IMR-90 (cell line): ENCODE data around the gene AMPD3. TPM values are rescaled to one million over a fixed set of nuclear protein-coding genes. Genes with fewer than 3 reads are reported as not detected.

Experiments used
- ATAC-seq: fragments of 200-7000 bp; cut with Tn5 transposase; 2 replicates; pipeline ENCODE4 v1.9.1; 2020; ENCODE audit warnings: low read depth, mild to moderate bottlenecking, moderate library complexity
- BruUV-seq: library from RNA; stranded (reverse); fragments of 400-500 nt; replicated peaks from 2 replicates; lab custom pipeline; 2021; lab: Mats Ljungman, UMichigan
- CTCF ChIA-PET: fragments of 300-600 bp; formaldehyde crosslinking; extraction: SDS; loops from one replicate; lab custom pipeline; 2021; ENCODE audit warnings: antibody characterized with exemption; lab: Yijun Ruan, JAX
- POLR2A ChIA-PET: fragments of 300-600 bp; sonication (Branson Sonifier 250); formaldehyde crosslinking; loops from one replicate; lab custom pipeline; 2022; ENCODE audit warnings: antibody characterized with exemption; ENCODE audit not compliant: unreplicated experiment; lab: Charles Lee
- DNase-seq: peaks from one replicate; pipeline ENCODE4 v3.0.0; 2013
- H2AFZ ChIP-seq: replicated peaks from 2 replicates; pipeline ENCODE3; 2013; ENCODE audit warnings: low read length, mild to moderate bottlenecking; ENCODE audit not compliant: poor library complexity
- H2AK5ac ChIP-seq: 2 replicates; pipeline ENCODE4 v1.6.1; 2013; ENCODE audit warnings: low read depth, low read length, inconsistent platforms
- H2AK9ac ChIP-seq: replicated peaks from 2 replicates; pipeline ENCODE3; 2013; ENCODE audit warnings: mild to moderate bottlenecking, low read depth, low read length, moderate library complexity; ENCODE audit not compliant: poor library complexity
- H2BK120ac ChIP-seq: 2 replicates; pipeline ENCODE4 v1.6.1; 2013; ENCODE audit warnings: low read depth, low read length, inconsistent platforms
- H2BK15ac ChIP-seq: 3 replicates; pipeline ENCODE4 v1.6.1; 2013; ENCODE audit warnings: low read depth, low read length, inconsistent platforms
- H2BK20ac ChIP-seq: 2 replicates; pipeline ENCODE4 v1.6.1; 2013; ENCODE audit warnings: low read depth, mild to moderate bottlenecking, inconsistent platforms, low read length, moderate library complexity
- H2BK5ac ChIP-seq: 2 replicates; pipeline ENCODE4 v1.6.1; 2013; ENCODE audit warnings: mild to moderate bottlenecking, low read depth, low read length, inconsistent platforms; ENCODE audit not compliant: poor library complexity, severe bottlenecking
- H3K14ac ChIP-seq: replicated peaks from 2 replicates; pipeline ENCODE4 v1.6.1; 2013; ENCODE audit warnings: low read depth, low read length, inconsistent platforms
- H3K18ac ChIP-seq: 2 replicates; pipeline ENCODE4 v1.6.1; 2013; ENCODE audit warnings: low read depth, low read length, control low read depth
- H3K23ac ChIP-seq: 2 replicates; pipeline ENCODE4 v1.6.1; 2013; ENCODE audit warnings: low read depth, low read length, inconsistent platforms
- H3K27ac ChIP-seq: 2 replicates; pipeline ENCODE4 v1.5.1; 2013; ENCODE audit warnings: mild to moderate bottlenecking, control low read depth, low read length; ENCODE audit not compliant: insufficient read depth
- H3K27me3 ChIP-seq: 2 replicates; pipeline ENCODE4 v1.6.1; 2013; ENCODE audit warnings: low read length; ENCODE audit not compliant: control insufficient read depth, insufficient read depth
- H3K36me3 ChIP-seq: 2 replicates; pipeline ENCODE4 v1.6.1; 2013; ENCODE audit warnings: low read length, mixed read lengths; ENCODE audit not compliant: control insufficient read depth, insufficient read depth
- H3K4ac ChIP-seq: 2 replicates; pipeline ENCODE4 v1.6.1; 2013; ENCODE audit warnings: low read depth, low read length, inconsistent platforms
- H3K4me1 ChIP-seq: 2 replicates; pipeline ENCODE4 v1.6.1; 2013; ENCODE audit warnings: low read length, mixed read lengths; ENCODE audit not compliant: control insufficient read depth, insufficient read depth
- H3K4me2 ChIP-seq: 2 replicates; pipeline ENCODE4 v1.6.1; 2013; ENCODE audit warnings: low read depth, mild to moderate bottlenecking, control low read depth, low read length, moderate library complexity
- H3K4me3 ChIP-seq: 2 replicates; pipeline ENCODE4 v1.5.1; 2013; ENCODE audit warnings: low read depth, mild to moderate bottlenecking, control low read depth, low read length, moderate library complexity; ENCODE audit not compliant: insufficient read depth
- H3K56ac ChIP-seq: 2 replicates; pipeline ENCODE4 v1.6.1; 2013; ENCODE audit warnings: low read length, inconsistent platforms; ENCODE audit not compliant: insufficient read depth; ENCODE audit errors: extremely low read depth
- H3K79me1 ChIP-seq, 2 experiments: 2 replicates each; pipeline ENCODE4 v1.6.1; 2013; ENCODE audit warnings: low read length in 2 of 2, inconsistent platforms in 1 of 2, low read depth in 1 of 2
- H3K9ac ChIP-seq: 2 replicates; pipeline ENCODE4 v1.6.1; 2013; ENCODE audit warnings: low read depth, low read length, control low read depth
- H3K9me1 ChIP-seq: 2 replicates; pipeline ENCODE4 v1.6.1; 2013; ENCODE audit warnings: low read length, inconsistent platforms; ENCODE audit not compliant: insufficient read depth
- H3K9me3 ChIP-seq: 2 replicates; pipeline ENCODE4 v1.6.1; 2013; ENCODE audit warnings: low read length; ENCODE audit not compliant: control insufficient read depth, insufficient read depth
- H4K20me1 ChIP-seq: 2 replicates; pipeline ENCODE4 v1.6.1; 2013; ENCODE audit warnings: low read length, inconsistent platforms; ENCODE audit not compliant: insufficient read depth
- H4K5ac ChIP-seq: 2 replicates; pipeline ENCODE4 v1.6.1; 2013; ENCODE audit warnings: mild to moderate bottlenecking, low read depth, low read length, control low read depth
- H4K8ac ChIP-seq, 2 experiments: 2 replicates each; pipeline ENCODE4 v1.6.1; 2013; ENCODE audit warnings: low read depth in 2 of 2, low read length in 2 of 2, control low read depth in 1 of 2, inconsistent platforms in 1 of 2
- H4K91ac ChIP-seq: 2 replicates; pipeline ENCODE4 v1.6.1; 2013; ENCODE audit warnings: low read depth, low read length, inconsistent platforms; ENCODE audit not compliant: insufficient read depth
- BHLHE40 ChIP-seq: fragments of 150-350 bp; IDR thresholded peaks from 2 replicates; pipeline ENCODE4 v1.6.1; 2016; ENCODE audit warnings: mild to moderate bottlenecking, low read depth, low read length
- CEBPB ChIP-seq: IDR thresholded peaks from 2 replicates; pipeline ENCODE4 v1.6.1; 2012; ENCODE audit warnings: low read depth, low read length, improper control_type of control experiment
- CHD1 ChIP-seq: IDR thresholded peaks from 2 replicates; pipeline ENCODE4 v1.6.1; 2012; ENCODE audit warnings: low read depth, low read length, improper control_type of control experiment
- MAFK ChIP-seq: IDR thresholded peaks from 2 replicates; pipeline ENCODE4 v1.6.1; 2012; ENCODE audit warnings: low read depth, low read length, improper control_type of control experiment
- MAZ ChIP-seq: IDR thresholded peaks from 2 replicates; pipeline ENCODE4 v1.6.1; 2012; ENCODE audit warnings: low read depth, mild to moderate bottlenecking, low read length, improper control_type of control experiment, moderate library complexity, borderline replicate concordance
- MXI1 ChIP-seq: IDR thresholded peaks from 2 replicates; pipeline ENCODE4 v1.6.1; 2012; ENCODE audit warnings: low read depth, mild to moderate bottlenecking, low read length, moderate library complexity, borderline replicate concordance
- NFE2L2 ChIP-seq: fragments of 150-350 bp; IDR thresholded peaks from 2 replicates; pipeline ENCODE4 v1.6.1; 2016; ENCODE audit warnings: low read depth, mild to moderate bottlenecking, low read length
- POLR2A ChIP-seq: IDR thresholded peaks from 2 replicates; pipeline ENCODE4 v1.6.1; 2012; ENCODE audit warnings: mild to moderate bottlenecking, low read depth, low read length
- RAD21 ChIP-seq: IDR thresholded peaks from 2 replicates; pipeline ENCODE4 v1.6.1; 2012; ENCODE audit warnings: low read length, improper control_type of control experiment
- RCOR1 ChIP-seq: IDR thresholded peaks from 2 replicates; pipeline ENCODE4 v1.6.1; 2012; ENCODE audit warnings: mild to moderate bottlenecking, low read length, improper control_type of control experiment; ENCODE audit not compliant: insufficient replicate concordance
- RFX5 ChIP-seq: IDR thresholded peaks from 2 replicates; pipeline ENCODE4 v1.8.0; 2012; ENCODE audit warnings: low read depth, mild to moderate bottlenecking, low read length, moderate library complexity
- SMC3 ChIP-seq: fragments of 150-350 bp; IDR thresholded peaks from 2 replicates; pipeline ENCODE4 v1.6.1; 2016; ENCODE audit warnings: low read depth, mild to moderate bottlenecking, antibody characterized with exemption, low read length, moderate library complexity
- WGBS, 2 experiments: methylation state at CpG; one replicate each; pipeline versions ENCODE4 v1.1.5 to v1.1.7; 2013; ENCODE audit warnings: missing lambda C conversion rate in 2 of 2; ENCODE audit not compliant: insufficient read length in 1 of 2; ENCODE audit errors: extremely low coverage in 2 of 2; 5-methylcytosine and 5-hydroxymethylcytosine counted together
- dilution Hi-C: fragments of 300-500 bp; cut with HindIII; formaldehyde crosslinking; loops from one replicate; pipeline ENCODE4 v1.14.3; 2018; ENCODE audit warnings: low sequenced_read_pairs; ENCODE audit not compliant: unreplicated experiment
- in situ Hi-C: fragments of 300-500 bp; cut with MboI; formaldehyde crosslinking; loops from 3 replicates; pipeline ENCODE4 v1.14.3; 2019; ENCODE audit warnings: low sequenced_read_pairs, inconsistent platforms, mixed read lengths
- intact Hi-C: fragments of 100-400 bp; cut with micrococcal nuclease; formaldehyde crosslinking; loops from 2 replicates; pipeline ENCODE4 v1.10.0; 2022
- polyA plus RNA-seq, 3 experiments: library from polyadenylated mRNA; depleted of rRNA; stranded (reverse); fragments of >200 nt; gene quantifications; 2 replicates each; pipeline ENCODE4 v1.2.3, GENCODE V29; 2012; ENCODE audit warnings: low replicate concordance in 1 of 3
- total RNA-seq: library from RNA; depleted of rRNA; stranded (reverse); fragments of >200 nt; gene quantifications from 2 replicates; pipeline ENCODE4 v1.2.3, GENCODE V29; 2012
- TF ChIP-seq, protein P1 (sequence below): fragments of 150-350 bp; IDR thresholded peaks from 2 replicates; pipeline ENCODE4 v1.6.1; 2016; ENCODE audit warnings: low read depth, mild to moderate bottlenecking, low read length, moderate library complexity, borderline replicate concordance
- TF ChIP-seq, protein P2 (sequence below): conservative IDR thresholded peaks from 2 replicates; pipeline ENCODE4 v1.5.1; 2012; ENCODE audit warnings: mild to moderate bottlenecking, low read depth, low read length, improper control_type of control experiment
- TF ChIP-seq, protein P3 (sequence below): fragments of 150-350 bp; IDR thresholded peaks from 2 replicates; pipeline ENCODE4 v1.6.1; 2017; ENCODE audit warnings: mild to moderate bottlenecking, antibody characterized with exemption, low read length, low read depth

Gene AMPD3
- total and polyA plus RNA-seq, 2 of the 4 experiments (the other 2 are of a cell fraction): 8.6 to 12.1 TPM

GRCh38 chr11:10494636-10495463 lies 39.8 kb downstream of the AMPD3 start:
- no peak overlapping the region for H2BK15ac ChIP-seq
- no peak overlapping the region for H3K18ac ChIP-seq
- no peak overlapping the region for H3K4me3 ChIP-seq
- peaks cover 40% of the 10 kb centered on the region for H3K9me1 ChIP-seq
- no peak overlapping the region for H3K14ac ChIP-seq
- 100% methylated on average over 1 of the region's 14 CpGs; no CpG with 5 or more reads in 1 of the 2 experiments for WGBS, 2 experiments
- no peak overlapping the region for H4K5ac ChIP-seq
- no peak overlapping the region for H4K8ac ChIP-seq
- ChIA-PET POLR2A (no interaction called here), CTCF (no interaction called here)
- dilution Hi-C loops (no loop called here), in situ Hi-C loops (loop anchor here (5.0 kb wide), 1 partner anchor 83 kb away; no protein-coding TSS in a partner anchor), intact Hi-C loops (no loop called here)
- ATAC-seq: no peak
- no peak overlapping the region for H4K91ac ChIP-seq
- no peak overlapping the region for H3K9ac ChIP-seq
- H4K20me1 ChIP-seq: peaks cover 13% of the 10 kb centered on the region
- H2AK5ac ChIP-seq: peak overlapping the region; percentile 58
- H2BK20ac ChIP-seq: no peak overlapping the region
- no peaks in the 10 kb centered on the region for H3K9me3 ChIP-seq
- H3K56ac ChIP-seq: no peak overlapping the region
- no peak overlapping the region for H3K4me2 ChIP-seq
- no peak overlapping the region for H3K4ac ChIP-seq
- BruUV-seq: no TSS peak
- H2BK5ac ChIP-seq: no peak overlapping the region
- H3K23ac ChIP-seq: no peak overlapping the region
- H2AFZ ChIP-seq: no peak overlapping the region
- peaks cover 53% of the 10 kb centered on the region for H3K36me3 ChIP-seq
- H3K4me1 ChIP-seq: peaks cover 18% of the 10 kb centered on the region
- no peak overlapping the region for H2AK9ac ChIP-seq
- H3K27me3 ChIP-seq: no peaks in the 10 kb centered on the region
- DNase-seq: no peak
- no peak overlapping the region for H3K27ac ChIP-seq
- H3K79me1 ChIP-seq: peaks cover 18 to 38% of the 10 kb centered on the region in 2 experiments
- H2BK120ac ChIP-seq: no peak overlapping the region; the same call in 1 of the 2 replicates
- no peak for TF ChIP-seq RAD21
- TF ChIP-seq POLR2A: no peak
- TF ChIP-seq CHD1: no peak
- TF ChIP-seq RCOR1: no peak
- no peak for TF ChIP-seq MAZ
- no peak for TF ChIP-seq CEBPB
- no peak for TF ChIP-seq RFX5
- TF ChIP-seq, protein P1, sequence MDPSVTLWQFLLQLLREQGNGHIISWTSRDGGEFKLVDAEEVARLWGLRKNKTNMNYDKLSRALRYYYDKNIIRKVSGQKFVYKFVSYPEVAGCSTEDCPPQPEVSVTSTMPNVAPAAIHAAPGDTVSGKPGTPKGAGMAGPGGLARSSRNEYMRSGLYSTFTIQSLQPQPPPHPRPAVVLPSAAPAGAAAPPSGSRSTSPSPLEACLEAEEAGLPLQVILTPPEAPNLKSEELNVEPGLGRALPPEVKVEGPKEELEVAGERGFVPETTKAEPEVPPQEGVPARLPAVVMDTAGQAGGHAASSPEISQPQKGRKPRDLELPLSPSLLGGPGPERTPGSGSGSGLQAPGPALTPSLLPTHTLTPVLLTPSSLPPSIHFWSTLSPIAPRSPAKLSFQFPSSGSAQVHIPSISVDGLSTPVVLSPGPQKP: no peak
- no peak for TF ChIP-seq MAFK
- no peak for TF ChIP-seq BHLHE40
- TF ChIP-seq, protein P2, sequence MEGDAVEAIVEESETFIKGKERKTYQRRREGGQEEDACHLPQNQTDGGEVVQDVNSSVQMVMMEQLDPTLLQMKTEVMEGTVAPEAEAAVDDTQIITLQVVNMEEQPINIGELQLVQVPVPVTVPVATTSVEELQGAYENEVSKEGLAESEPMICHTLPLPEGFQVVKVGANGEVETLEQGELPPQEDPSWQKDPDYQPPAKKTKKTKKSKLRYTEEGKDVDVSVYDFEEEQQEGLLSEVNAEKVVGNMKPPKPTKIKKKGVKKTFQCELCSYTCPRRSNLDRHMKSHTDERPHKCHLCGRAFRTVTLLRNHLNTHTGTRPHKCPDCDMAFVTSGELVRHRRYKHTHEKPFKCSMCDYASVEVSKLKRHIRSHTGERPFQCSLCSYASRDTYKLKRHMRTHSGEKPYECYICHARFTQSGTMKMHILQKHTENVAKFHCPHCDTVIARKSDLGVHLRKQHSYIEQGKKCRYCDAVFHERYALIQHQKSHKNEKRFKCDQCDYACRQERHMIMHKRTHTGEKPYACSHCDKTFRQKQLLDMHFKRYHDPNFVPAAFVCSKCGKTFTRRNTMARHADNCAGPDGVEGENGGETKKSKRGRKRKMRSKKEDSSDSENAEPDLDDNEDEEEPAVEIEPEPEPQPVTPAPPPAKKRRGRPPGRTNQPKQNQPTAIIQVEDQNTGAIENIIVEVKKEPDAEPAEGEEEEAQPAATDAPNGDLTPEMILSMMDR: no peak
- no peak for TF ChIP-seq SMC3
- TF ChIP-seq, protein P3, sequence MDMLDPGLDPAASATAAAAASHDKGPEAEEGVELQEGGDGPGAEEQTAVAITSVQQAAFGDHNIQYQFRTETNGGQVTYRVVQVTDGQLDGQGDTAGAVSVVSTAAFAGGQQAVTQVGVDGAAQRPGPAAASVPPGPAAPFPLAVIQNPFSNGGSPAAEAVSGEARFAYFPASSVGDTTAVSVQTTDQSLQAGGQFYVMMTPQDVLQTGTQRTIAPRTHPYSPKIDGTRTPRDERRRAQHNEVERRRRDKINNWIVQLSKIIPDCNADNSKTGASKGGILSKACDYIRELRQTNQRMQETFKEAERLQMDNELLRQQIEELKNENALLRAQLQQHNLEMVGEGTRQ: no peak
- no peak for TF ChIP-seq MXI1
- TF ChIP-seq NFE2L2: no peak
